Large intestine (tissue), 3 donors: ENCODE results near the gene RREB1. TPM values are rescaled to one million over a fixed set of nuclear protein-coding genes. Genes with fewer than 3 reads are reported as not detected.
A peak's percentile ranks its signal among the peaks of the same experiment; 100 is the strongest.

Experiments used
- DNase-seq, 2 donors: peaks; one replicate each; pipeline versions ENCODE4 v3.0.0 to v3.0.0-alpha.2; 2013
- H3K27ac ChIP-seq: one replicate; pipeline ENCODE4 v1.5.1; 2013; ENCODE audit warnings: low read length
- H3K27me3 ChIP-seq: 2 replicates; pipeline ENCODE4 v1.6.1; 2013; ENCODE audit warnings: low read length; ENCODE audit not compliant: control insufficient read depth, insufficient read depth
- H3K36me3 ChIP-seq: 2 replicates; pipeline ENCODE4 v1.6.1; 2013; ENCODE audit warnings: low read length; ENCODE audit not compliant: control insufficient read depth, insufficient read depth
- H3K4me1 ChIP-seq: one replicate; pipeline ENCODE4 v1.6.1; 2013; ENCODE audit warnings: low read length; ENCODE audit not compliant: control insufficient read depth, insufficient read depth
- H3K4me3 ChIP-seq: one replicate; pipeline ENCODE4 v1.5.1; 2013; ENCODE audit warnings: low read length
- H3K9me3 ChIP-seq: one replicate; pipeline ENCODE4 v1.6.1; 2013; ENCODE audit warnings: mild to moderate bottlenecking, low read depth, low read length, moderate library complexity; ENCODE audit not compliant: control insufficient read depth
- WGBS: methylation state at CpG from one replicate; pipeline ENCODE4 v1.1.5; 2013; ENCODE audit warnings: low lambda C conversion rate; ENCODE audit not compliant: insufficient coverage; 5-methylcytosine and 5-hydroxymethylcytosine counted together
- polyA plus RNA-seq: library from polyadenylated mRNA; unstranded; fragments of 120-200 nt; gene quantifications from one replicate; pipeline ENCODE4 v1.2.1, GENCODE V29; 2013

The RREB1 gene
- polyA plus RNA-seq, 1 donor = 33.8 TPM

DNA sequence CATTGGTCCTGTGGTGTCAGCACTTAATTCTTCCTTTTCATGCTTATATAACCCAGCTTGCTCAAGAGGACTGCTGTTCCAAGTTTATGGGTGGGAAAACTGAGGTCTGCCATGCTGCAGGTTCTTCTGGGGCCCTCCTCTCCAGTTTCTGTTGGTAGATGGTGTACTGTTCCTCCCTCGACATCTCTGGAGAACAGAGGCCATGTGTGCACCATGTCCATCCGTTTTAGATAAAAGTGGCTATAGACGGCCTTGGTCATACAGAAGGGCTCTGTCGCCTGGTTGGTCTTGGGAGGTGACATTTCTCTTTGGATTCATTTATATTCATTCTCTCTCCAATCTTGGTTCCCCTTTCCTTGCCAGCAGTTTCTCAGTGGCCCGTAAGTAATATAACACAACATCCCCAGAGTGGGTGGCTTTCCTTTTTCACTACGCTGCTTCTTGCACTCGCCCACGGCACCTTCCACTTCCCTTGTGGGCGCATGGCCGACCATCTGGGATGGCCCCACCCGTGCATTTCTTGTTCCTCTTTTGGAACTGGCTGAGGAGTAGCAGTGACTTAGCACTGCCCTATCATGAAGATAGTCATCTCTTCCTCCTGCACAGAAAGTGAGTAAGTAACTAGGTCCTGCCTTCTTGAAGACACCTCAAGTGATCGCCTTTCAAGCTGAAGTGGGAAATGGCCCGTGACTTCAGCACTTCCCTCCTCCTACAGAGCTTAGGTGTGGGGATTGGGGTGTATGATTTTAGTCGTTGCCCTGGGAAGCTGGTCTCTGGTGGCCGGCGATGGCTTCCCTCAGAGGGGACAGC, 94.2 kb downstream of the RREB1 start:
- Histone ChIP-seq H3K9me3 (no peaks in the 10 kb centered on the region), H3K27ac (peak overlapping the region; percentile 79), H3K4me3 (no peak overlapping the region), H3K36me3 (peaks cover 56% of the 10 kb centered on the region), H3K4me1 (peaks cover 8% of the 10 kb centered on the region), H3K27me3 (no peaks in the 10 kb centered on the region)
- no peak for DNase-seq
- WGBS = 100% methylated on average over 1 of the region's 16 CpGs

DNA sequence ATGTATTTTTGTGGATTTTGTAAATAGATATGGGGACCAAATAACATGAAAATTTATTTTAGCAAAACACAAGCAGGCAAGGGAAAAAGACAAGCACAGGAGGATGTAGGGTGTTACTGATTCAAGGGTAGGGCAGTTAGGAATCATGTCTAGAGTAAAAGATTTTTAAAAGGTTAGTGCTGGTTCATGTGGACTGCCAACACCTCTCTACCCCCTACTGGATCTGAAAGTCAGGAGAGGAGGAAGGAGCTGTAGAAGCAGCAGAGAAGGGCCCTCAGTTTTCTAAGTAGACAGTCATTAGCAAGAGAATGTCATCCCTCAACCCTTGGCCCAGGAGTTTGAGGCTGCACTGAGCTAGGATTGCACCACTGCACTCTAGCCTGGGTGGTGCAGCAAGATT, 95.2 kb downstream of the RREB1 start:
- Histone ChIP-seq H3K27ac (no peak overlapping the region), H3K9me3 (no peaks in the 10 kb centered on the region), H3K4me1 (peaks cover 8% of the 10 kb centered on the region), H3K4me3 (no peak overlapping the region), H3K27me3 (no peaks in the 10 kb centered on the region), H3K36me3 (peaks cover 54% of the 10 kb centered on the region)
- no peak for DNase-seq

DNA sequence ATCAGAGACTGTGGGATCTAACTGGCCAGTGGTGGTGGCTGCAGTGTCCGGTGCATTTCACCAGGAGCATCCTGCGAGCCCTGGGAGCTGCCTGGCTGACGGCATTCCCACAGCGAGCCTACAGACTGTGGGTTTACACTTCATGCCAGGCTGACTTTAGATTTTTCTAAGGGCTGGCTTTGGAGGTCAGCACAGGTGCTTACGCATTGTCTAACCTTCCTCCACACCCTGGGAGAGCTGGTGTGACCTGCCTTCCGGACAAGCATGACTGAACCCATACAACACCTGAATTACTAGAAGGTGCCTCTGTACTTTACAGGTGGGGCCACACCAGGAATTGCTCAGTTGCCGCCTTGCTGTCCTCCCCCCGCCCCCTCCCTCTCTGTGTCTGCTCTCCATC, 96.2 kb downstream of the RREB1 start:
- DNase-seq = no peak
- Histone ChIP-seq H3K4me3 (no peak overlapping the region), H3K27me3 (no peaks in the 10 kb centered on the region), H3K4me1 (peaks cover 8% of the 10 kb centered on the region), H3K36me3 (peaks cover 59% of the 10 kb centered on the region), H3K27ac (no peak overlapping the region), H3K9me3 (no peaks in the 10 kb centered on the region)
- WGBS = no CpG with 5 or more reads among the region's 8 CpGs

DNA sequence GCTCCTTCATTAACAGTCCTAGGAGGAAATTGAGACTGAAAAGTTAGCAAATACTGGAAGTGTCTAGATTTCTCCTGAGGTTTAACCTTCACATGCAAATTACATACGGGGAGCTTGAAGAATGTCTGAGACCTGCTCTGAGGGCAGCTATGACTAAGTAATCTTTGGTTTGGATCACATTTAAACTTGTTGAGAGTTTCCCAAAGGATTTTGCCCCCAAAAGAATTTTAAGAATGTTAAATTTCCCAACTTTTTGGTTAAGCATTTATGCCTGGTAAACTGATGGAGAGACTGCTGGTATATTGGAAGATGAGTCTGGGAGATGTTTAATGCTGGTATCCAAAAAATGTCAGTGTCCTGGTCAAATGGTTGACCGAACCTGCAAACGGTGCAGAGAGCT, 97.0 kb downstream of the RREB1 start:
- no peak overlapping the region for H3K4me3 ChIP-seq
- no peak overlapping the region for H3K27ac ChIP-seq
- peaks cover 8% of the 10 kb centered on the region for H3K4me1 ChIP-seq
- peaks cover 60% of the 10 kb centered on the region for H3K36me3 ChIP-seq
- H3K27me3 ChIP-seq = no peaks in the 10 kb centered on the region
- H3K9me3 ChIP-seq = no peaks in the 10 kb centered on the region
- DNase-seq = no peak
- WGBS = no CpG with 5 or more reads among the region's 3 CpGs

DNA sequence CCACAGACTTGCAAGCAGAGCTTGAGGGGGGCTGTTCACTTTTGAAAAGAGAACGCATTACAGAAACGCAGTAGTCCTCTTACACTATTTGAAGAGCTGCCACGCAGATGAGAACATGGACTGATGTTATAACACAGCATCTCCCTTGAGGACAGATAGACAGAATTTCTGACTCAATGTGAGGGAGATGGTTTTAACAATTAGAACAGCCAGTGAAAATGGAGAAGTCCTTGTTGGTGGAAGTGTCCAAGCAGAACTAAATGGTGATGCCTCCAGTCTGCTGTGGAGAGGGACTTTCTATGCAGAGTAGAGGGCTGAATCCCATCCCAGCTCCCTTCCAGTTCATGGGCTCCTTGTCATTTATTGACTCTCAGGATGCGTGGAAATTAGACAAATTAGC, 100.0 kb downstream of the RREB1 start:
- Histone ChIP-seq H3K4me1 (no peaks in the 10 kb centered on the region), H3K9me3 (no peaks in the 10 kb centered on the region), H3K27ac (no peak overlapping the region), H3K36me3 (peaks cover 74% of the 10 kb centered on the region), H3K4me3 (no peak overlapping the region), H3K27me3 (no peaks in the 10 kb centered on the region)
- WGBS = no CpG with 5 or more reads among the region's 4 CpGs
- DNase-seq = no peak

DNA sequence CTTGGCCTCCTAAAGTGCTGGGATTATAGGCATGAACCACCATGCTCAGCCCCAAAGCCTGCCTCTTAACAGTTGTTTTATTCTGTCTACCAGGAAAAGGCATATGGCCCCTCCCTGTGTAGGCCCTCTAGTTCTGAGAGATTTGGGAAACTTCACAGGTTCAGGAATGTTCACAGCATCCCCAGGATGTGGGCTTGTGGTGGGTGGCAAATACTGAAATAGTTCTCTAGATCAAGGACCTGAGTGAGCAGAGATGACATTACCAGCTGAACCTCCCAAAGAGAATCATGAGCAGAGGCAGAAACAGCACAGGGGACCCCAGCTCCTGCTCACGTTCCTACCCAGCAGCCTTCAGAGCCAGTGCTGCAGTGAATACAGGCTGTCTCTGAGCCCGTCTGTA, 105.7 kb downstream of the RREB1 start:
- no peaks in the 10 kb centered on the region for H3K4me1 ChIP-seq
- WGBS = no CpG with 5 or more reads among the region's 2 CpGs
- no peak overlapping the region for H3K4me3 ChIP-seq
- H3K27me3 ChIP-seq = no peaks in the 10 kb centered on the region
- no peaks in the 10 kb centered on the region for H3K9me3 ChIP-seq
- no peak for DNase-seq
- peaks cover 89% of the 10 kb centered on the region for H3K36me3 ChIP-seq
- H3K27ac ChIP-seq = no peak overlapping the region

DNA sequence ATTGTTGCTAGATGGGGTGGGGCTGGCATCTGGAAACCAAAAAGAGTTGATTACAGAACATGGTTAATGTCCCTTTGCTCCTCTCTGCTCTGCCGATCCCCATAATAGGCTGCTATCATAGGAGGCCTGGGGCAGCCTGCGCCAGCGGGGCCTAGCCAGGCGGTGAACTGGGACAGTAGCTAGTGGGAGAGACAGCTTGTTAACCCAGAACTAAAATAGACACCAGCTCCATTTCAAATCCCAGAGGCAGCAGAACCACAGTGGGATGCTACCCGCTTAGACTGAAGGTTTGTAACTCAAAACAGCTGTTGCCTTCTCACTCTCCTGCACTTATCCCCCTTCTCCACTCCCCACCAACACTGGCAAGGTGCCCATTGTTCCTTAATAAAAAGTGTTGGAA, 106.7 kb downstream of the RREB1 start:
- WGBS = no CpG with 5 or more reads among the region's 5 CpGs
- Histone ChIP-seq H3K27me3 (no peaks in the 10 kb centered on the region), H3K4me3 (no peak overlapping the region), H3K9me3 (no peaks in the 10 kb centered on the region), H3K27ac (no peak overlapping the region), H3K4me1 (no peaks in the 10 kb centered on the region), H3K36me3 (peaks cover 91% of the 10 kb centered on the region)
- no peak for DNase-seq

DNA sequence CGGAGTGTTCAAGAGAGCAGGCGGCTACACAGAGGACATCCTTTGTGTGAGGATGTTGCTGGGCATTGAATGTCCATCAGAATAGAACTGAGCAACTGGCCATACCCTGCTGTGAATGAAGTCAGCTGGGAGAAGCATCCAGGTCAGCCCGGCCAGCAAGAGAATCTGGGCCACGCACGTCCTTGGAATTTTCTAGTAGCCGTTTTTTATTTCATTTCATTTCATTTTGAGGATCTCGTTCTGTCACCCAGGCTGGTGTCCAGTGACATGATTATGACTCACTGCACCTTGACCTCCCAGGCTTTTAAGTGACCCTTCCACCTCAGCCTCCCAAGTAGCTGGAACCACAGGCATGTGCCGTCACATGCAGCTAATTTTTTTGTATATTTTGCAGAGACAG, 107.4 kb downstream of the RREB1 start:
- H3K27me3 ChIP-seq = no peaks in the 10 kb centered on the region
- no peak overlapping the region for H3K27ac ChIP-seq
- H3K36me3 ChIP-seq = peaks cover 92% of the 10 kb centered on the region
- H3K9me3 ChIP-seq = no peaks in the 10 kb centered on the region
- DNase-seq = no peak
- no peaks in the 10 kb centered on the region for H3K4me1 ChIP-seq
- WGBS = 100% methylated on average over 1 of the region's 8 CpGs
- no peak overlapping the region for H3K4me3 ChIP-seq

DNA sequence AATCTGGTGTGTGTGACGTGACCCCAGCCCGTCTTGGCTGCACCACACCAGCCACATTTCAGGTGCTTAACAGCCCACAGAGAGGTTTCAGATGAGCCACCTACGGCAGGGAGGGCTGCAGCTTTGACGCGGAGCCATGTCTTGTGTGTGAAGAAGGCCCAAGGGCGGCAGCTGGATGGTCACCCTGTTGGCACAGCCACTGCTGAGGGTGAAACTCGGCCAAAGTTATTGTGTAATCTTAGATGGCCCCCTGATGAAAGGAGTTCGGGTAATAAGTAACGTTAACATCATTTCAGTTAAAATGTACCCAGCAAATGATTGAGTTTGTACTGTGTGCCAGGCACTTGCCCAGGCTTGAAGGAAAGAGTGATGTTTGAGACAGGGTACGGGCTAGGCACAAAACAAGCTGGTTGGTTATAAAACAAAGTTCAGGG, 108.1 kb downstream of the RREB1 start:
- Histone ChIP-seq H3K9me3 (no peaks in the 10 kb centered on the region), H3K4me1 (no peaks in the 10 kb centered on the region), H3K36me3 (peaks cover 89% of the 10 kb centered on the region), H3K4me3 (no peak overlapping the region), H3K27me3 (no peaks in the 10 kb centered on the region), H3K27ac (no peak overlapping the region)
- no peak for DNase-seq
- 100% methylated on average over 1 of the region's 10 CpGs for WGBS

DNA sequence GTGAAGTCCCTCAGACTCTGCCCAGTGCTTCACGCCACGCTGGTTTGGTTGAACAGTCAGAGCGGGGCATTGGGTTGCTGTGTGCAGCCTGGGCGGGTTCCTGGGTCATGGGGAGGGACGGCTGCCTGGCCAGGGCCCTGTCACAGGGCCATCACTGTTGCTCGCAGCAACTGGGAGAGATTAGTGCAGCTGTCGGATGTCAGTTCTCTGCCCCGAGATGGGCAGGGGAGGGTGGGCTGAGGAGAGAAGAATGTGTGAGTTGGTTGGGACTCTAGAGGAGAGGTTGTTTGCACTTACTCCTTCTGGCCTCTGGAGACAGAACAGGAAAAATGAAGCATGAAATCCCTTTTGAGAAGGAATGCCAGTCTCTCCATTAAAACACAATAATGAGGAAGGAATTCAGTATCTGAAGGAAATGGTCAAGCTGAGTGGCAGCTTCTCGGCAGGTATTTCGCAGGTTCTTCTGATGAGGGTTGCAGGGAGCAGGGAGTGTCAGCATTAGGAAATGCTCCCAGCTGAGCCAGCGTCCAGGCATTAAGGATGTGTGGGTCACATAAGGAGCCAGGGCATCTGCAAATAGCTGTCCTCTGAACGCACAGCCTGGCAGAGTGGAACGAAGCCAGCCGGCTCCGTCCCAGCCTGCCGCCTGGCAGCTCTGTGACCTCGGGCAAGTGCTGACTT, 109.3 kb downstream of the RREB1 start:
- no peaks in the 10 kb centered on the region for H3K4me1 ChIP-seq
- H3K4me3 ChIP-seq = no peak overlapping the region
- peaks cover 85% of the 10 kb centered on the region for H3K36me3 ChIP-seq
- no peak overlapping the region for H3K27ac ChIP-seq
- WGBS = 100% methylated on average over 1 of the region's 17 CpGs
- no peak for DNase-seq
- H3K9me3 ChIP-seq = no peaks in the 10 kb centered on the region
- no peaks in the 10 kb centered on the region for H3K27me3 ChIP-seq
